ENCODE measurements around the gene MARF1. TPM values are rescaled to one million over a fixed set of nuclear protein-coding genes. Genes with fewer than 3 reads are reported as not detected.

MARF1 gene
- polyA plus RNA-seq, 1 experiment: 31.6 TPM

DNA sequence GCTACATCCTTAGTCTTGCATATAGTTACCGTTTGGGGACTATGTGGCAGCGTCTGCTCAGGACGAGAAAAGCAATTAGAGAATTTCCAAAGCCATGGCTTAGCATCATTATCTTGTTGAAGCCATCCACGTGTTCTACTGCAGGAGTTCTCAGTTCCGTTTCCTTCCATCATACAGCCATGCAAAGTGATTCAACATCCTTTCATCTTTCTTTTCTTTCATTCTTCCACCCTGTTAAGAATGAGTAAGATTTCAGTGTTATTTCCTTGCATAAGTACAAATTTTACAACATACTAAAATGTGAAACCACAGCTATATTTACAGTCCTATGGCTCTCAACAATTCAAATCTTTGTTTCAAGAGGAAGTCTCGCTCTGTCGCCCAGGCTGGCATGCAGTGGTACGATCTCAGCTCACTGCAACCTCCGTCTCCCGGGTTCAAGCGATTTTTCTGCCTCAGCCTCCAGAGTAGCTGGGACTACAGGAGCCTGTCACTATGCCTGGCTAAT is 3.8 kb downstream of the MARF1 start:
- no peaks in the 10 kb centered on the region; the same call in 1 of the 2 replicates for H3K9me3 ChIP-seq (ENCODE audit: control insufficient read depth, insufficient read depth, low read length)
- no peak for DNase-seq (ENCODE audit: low read depth, low spot score)
- POLR2A ChIA-PET: no interaction called here
- no peaks in the 10 kb centered on the region for H3K27me3 ChIP-seq (ENCODE audit: control insufficient read depth, insufficient read depth, low read length)
- TF ChIP-seq, protein P1, sequence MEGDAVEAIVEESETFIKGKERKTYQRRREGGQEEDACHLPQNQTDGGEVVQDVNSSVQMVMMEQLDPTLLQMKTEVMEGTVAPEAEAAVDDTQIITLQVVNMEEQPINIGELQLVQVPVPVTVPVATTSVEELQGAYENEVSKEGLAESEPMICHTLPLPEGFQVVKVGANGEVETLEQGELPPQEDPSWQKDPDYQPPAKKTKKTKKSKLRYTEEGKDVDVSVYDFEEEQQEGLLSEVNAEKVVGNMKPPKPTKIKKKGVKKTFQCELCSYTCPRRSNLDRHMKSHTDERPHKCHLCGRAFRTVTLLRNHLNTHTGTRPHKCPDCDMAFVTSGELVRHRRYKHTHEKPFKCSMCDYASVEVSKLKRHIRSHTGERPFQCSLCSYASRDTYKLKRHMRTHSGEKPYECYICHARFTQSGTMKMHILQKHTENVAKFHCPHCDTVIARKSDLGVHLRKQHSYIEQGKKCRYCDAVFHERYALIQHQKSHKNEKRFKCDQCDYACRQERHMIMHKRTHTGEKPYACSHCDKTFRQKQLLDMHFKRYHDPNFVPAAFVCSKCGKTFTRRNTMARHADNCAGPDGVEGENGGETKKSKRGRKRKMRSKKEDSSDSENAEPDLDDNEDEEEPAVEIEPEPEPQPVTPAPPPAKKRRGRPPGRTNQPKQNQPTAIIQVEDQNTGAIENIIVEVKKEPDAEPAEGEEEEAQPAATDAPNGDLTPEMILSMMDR (IDR thresholded peaks at IDR 0.05; ENCODE audit: low read depth, low read length): no peak
- H3K4me3 ChIP-seq (ENCODE audit: low read depth, low read length): no peak overlapping the region
- H3K27ac ChIP-seq (ENCODE audit: low read depth, low read length): no peak overlapping the region
- CTCF ChIA-PET: interaction anchor here (0.9 kb wide), 1 partner anchor 211 kb away, joined by 3 read pairs; no protein-coding TSS in a partner anchor

DNA sequence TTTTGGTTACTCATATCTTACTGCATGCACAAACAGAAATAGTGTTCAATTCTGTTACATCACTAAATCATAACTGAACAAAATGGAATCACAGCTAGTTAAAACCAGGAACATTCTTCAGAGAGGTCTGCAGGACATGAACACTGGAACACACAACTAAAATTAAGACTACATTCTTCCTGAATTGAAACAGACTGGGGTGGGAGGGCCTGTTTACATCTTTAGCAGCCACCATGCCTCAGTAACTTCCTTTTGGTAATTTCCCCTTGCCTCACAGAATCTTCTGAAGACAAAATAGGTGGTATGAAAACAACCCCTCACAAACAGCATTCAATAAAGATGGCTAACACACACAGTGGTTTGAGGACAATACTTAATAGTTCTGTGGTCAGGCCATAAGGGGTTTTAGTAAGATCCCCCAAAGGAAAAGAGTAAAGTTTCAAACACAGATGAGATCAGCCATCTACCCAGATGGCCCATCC is 6.5 kb downstream of the MARF1 start:
- CTCF ChIA-PET: interaction anchor here (1.0 kb wide), 1 partner anchor 29 kb away, joined by 3 read pairs; no protein-coding TSS in a partner anchor
- POLR2A ChIA-PET: no interaction called here
- no peak overlapping the region for H3K4me3 ChIP-seq (ENCODE audit: low read depth, low read length)
- no peak for DNase-seq (ENCODE audit: low read depth, low spot score)
- TF ChIP-seq, protein P1 (IDR thresholded peaks at IDR 0.05; ENCODE audit: low read depth, low read length): no peak
- no peaks in the 10 kb centered on the region for H3K9me3 ChIP-seq (ENCODE audit: control insufficient read depth, insufficient read depth, low read length)
- H3K27ac ChIP-seq (ENCODE audit: low read depth, low read length): no peak overlapping the region
- H3K27me3 ChIP-seq (ENCODE audit: control insufficient read depth, insufficient read depth, low read length): no peaks in the 10 kb centered on the region

DNA sequence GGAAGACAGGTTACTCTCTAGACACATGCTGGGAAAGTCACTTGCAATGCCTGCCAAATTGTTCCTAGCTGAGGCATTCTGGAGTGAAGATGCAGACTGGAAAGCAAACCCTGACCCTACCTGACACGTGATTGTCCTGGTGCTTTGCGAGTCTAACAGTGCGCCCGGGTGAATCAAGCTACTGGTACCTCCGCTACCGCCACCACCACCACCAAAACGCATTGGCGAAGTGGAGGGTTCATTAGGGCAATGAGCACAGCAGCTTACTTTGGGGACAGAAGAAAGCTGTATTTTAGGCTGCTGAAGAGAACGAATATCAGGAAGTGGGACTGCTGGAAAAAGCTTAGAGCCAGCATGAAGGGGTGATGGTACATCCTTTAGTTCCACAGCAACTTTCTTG is 7.0 kb downstream of the MARF1 start:
- no peak overlapping the region for H3K4me3 ChIP-seq (ENCODE audit: low read depth, low read length)
- TF ChIP-seq, protein P1 (IDR thresholded peaks at IDR 0.05; ENCODE audit: low read depth, low read length): no peak
- ChIA-PET CTCF (interaction anchor here (1.0 kb wide), 1 partner anchor 29 kb away, joined by 3 read pairs; no protein-coding TSS in a partner anchor), POLR2A (no interaction called here)
- no peak for DNase-seq (ENCODE audit: low read depth, low spot score)
- no peaks in the 10 kb centered on the region for H3K27me3 ChIP-seq (ENCODE audit: control insufficient read depth, insufficient read depth, low read length)
- H3K9me3 ChIP-seq (ENCODE audit: control insufficient read depth, insufficient read depth, low read length): no peaks in the 10 kb centered on the region
- H3K27ac ChIP-seq (ENCODE audit: low read depth, low read length): no peak overlapping the region

DNA sequence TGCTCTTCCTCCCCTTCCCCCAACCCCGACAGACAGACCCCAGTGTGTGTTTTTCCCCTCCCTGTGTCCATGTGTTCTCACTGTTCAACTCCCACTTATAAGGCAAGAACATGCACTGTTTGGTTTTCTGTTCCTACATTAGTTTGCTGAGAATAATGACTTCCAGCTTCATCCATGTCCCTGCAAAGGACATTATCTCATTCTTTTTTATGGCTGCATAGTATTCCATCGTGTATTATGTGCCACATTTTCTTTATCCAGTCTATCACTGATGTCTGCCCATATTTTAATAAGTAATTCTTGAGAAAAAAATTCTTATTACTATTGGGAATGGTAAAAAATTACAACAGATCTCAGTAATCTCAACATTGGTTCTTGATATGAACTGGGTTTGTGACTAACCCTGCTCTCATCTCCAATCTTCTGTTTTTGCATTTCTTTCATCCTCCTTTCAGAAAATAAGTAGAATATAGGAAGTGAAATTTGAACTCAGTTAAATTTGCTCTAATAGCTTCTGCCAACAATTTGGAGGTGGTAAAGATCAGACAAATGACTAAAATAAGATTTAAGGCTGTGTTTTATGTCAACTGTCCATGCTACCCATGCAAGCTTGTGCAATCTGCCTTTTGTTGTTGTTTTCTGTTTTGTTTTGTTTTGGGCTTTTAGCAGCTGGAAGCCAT is 11.1 kb downstream of the MARF1 start:
- POLR2A ChIA-PET: no interaction called here
- no peak for DNase-seq (ENCODE audit: low read depth, low spot score)
- CTCF ChIA-PET: interaction anchor here (0.5 kb wide), 1 partner anchor 202 kb away, joined by 3 read pairs; no protein-coding TSS in a partner anchor

DNA sequence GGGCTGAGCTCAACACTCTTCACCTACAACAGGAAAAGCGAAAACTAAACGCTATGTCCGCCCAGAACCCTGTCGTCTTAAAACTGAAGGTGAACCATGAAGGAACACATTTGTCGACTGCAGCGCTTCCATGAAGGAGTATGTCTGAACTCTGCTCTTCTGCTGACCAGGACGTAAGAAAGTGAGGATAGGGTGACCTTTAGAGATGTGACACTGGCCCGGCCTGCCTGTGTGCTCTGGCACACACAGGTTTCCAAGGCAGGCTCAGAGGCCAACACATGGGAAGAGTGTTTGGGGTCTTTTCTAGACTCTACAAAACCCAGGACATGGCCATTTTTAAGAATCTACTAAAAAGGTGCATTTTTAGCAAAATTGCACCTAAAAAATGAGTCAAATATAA is 21.1 kb downstream of the MARF1 start:
- Histone ChIP-seq H3K27me3 (ENCODE audit: control insufficient read depth, insufficient read depth, low read length) (no peaks in the 10 kb centered on the region), H3K4me3 (ENCODE audit: low read depth, low read length) (no peak overlapping the region), H3K9me3 (ENCODE audit: control insufficient read depth, insufficient read depth, low read length) (no peaks in the 10 kb centered on the region), H3K27ac (ENCODE audit: low read depth, low read length) (no peak overlapping the region)
- ChIA-PET POLR2A (no interaction called here), CTCF (no interaction called here)
- TF ChIP-seq, protein P1 (IDR thresholded peaks at IDR 0.05; ENCODE audit: low read depth, low read length): no peak
- no peak for DNase-seq (ENCODE audit: low read depth, low spot score)

More for the DNA sequence above, 11.1 kb downstream of the MARF1 start:
- H3K27ac ChIP-seq (ENCODE audit: low read depth, low read length): no peak overlapping the region
- TF ChIP-seq, protein P1 (IDR thresholded peaks at IDR 0.05; ENCODE audit: low read depth, low read length): no peak
- no peak overlapping the region for H3K4me3 ChIP-seq (ENCODE audit: low read depth, low read length)
- H3K9me3 ChIP-seq (ENCODE audit: control insufficient read depth, insufficient read depth, low read length): no peaks in the 10 kb centered on the region
- no peaks in the 10 kb centered on the region for H3K27me3 ChIP-seq (ENCODE audit: control insufficient read depth, insufficient read depth, low read length)

Measured in AG04450 (cell line).